Measurements from ENCODE around the gene FARP1. TPM values are rescaled to one million over a fixed set of nuclear protein-coding genes. Genes with fewer than 3 reads are reported as not detected.

FARP1 gene
- total and polyA plus RNA-seq, 2 of the 13 experiments (the other 11 are each of a cell fraction or from before 2014, with no cell fraction given) = 70.6 to 126 TPM

- TF ChIP-seq MTA3 (CRISPR knock-in tag; IDR thresholded peaks at IDR 0.05) = no peak
- TF ChIP-seq ZNF572 (CRISPR knock-in tag; IDR thresholded peaks at IDR 0.05) = 0 out of 2 replicates have a peak, but pooled peaks have one; percentile 86
- TF ChIP-seq, protein P1, sequence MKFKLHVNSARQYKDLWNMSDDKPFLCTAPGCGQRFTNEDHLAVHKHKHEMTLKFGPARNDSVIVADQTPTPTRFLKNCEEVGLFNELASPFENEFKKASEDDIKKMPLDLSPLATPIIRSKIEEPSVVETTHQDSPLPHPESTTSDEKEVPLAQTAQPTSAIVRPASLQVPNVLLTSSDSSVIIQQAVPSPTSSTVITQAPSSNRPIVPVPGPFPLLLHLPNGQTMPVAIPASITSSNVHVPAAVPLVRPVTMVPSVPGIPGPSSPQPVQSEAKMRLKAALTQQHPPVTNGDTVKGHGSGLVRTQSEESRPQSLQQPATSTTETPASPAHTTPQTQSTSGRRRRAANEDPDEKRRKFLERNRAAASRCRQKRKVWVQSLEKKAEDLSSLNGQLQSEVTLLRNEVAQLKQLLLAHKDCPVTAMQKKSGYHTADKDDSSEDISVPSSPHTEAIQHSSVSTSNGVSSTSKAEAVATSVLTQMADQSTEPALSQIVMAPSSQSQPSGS (CRISPR knock-in tag; IDR thresholded peaks at IDR 0.05) = no peak
- TF ChIP-seq, protein P2, sequence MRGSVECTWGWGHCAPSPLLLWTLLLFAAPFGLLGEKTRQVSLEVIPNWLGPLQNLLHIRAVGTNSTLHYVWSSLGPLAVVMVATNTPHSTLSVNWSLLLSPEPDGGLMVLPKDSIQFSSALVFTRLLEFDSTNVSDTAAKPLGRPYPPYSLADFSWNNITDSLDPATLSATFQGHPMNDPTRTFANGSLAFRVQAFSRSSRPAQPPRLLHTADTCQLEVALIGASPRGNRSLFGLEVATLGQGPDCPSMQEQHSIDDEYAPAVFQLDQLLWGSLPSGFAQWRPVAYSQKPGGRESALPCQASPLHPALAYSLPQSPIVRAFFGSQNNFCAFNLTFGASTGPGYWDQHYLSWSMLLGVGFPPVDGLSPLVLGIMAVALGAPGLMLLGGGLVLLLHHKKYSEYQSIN (CRISPR knock-in tag; IDR thresholded peaks at IDR 0.05; ENCODE audit: borderline replicate concordance) = no peak
- no peak for TF ChIP-seq ZNF773 (CRISPR knock-in tag; IDR thresholded peaks at IDR 0.05; ENCODE audit: borderline replicate concordance)
- TF ChIP-seq MEF2D (CRISPR knock-in tag; IDR thresholded peaks at IDR 0.05) = 0 out of 2 replicates have a peak, but pooled peaks have one; percentile 18
- no peak for TF ChIP-seq ZNF24 (IDR thresholded peaks at IDR 0.05)
- no peak for TF ChIP-seq ZNF234 (CRISPR knock-in tag; conservative IDR thresholded peaks at IDR 0.05)
- no peak for TF ChIP-seq ZNF589 (CRISPR knock-in tag; conservative IDR thresholded peaks at IDR 0.05)
- TF ChIP-seq ZNF746 (CRISPR knock-in tag; IDR thresholded peaks at IDR 0.05) = no peak
- no peak for TF ChIP-seq ZBTB20 (CRISPR knock-in tag; IDR thresholded peaks at IDR 0.05; ENCODE audit: borderline replicate concordance, low read depth)
- no peak for TF ChIP-seq ZNF740 (CRISPR knock-in tag; IDR thresholded peaks at IDR 0.05)
- no peak for TF ChIP-seq SOX6 (IDR thresholded peaks at IDR 0.05)
- no peak for TF ChIP-seq SOX6 (CRISPR knock-in tag; IDR thresholded peaks at IDR 0.05)
Observed at GRCh38 chr13:98450539-98451111, 307.7 kb downstream of the FARP1 start (continued).

All from HepG2 (cell line).